NT2/D1 (cell line): Measurements from ENCODE around the gene SDC1.

Experiments
- DNase-seq: peaks from one replicate; pipeline ENCODE4 v3.0.0-alpha.2; 2011; ENCODE audit warnings: low read depth, low spot score
- H3K27me3 ChIP-seq: 2 replicates; pipeline ENCODE4 v1.6.0; 2011; ENCODE audit warnings: mild to moderate bottlenecking; ENCODE audit not compliant: insufficient read length, insufficient read depth
- H3K36me3 ChIP-seq: 2 replicates; pipeline ENCODE4 v1.6.1; 2011; ENCODE audit warnings: mild to moderate bottlenecking, low read length, mixed read lengths; ENCODE audit not compliant: insufficient read depth, insufficient read length
- H3K4me1 ChIP-seq: 2 replicates; pipeline ENCODE4 v1.5.1; 2011; ENCODE audit not compliant: insufficient read depth, insufficient read length
- H3K4me3 ChIP-seq: 2 replicates; pipeline ENCODE4 v1.5.1; 2011; ENCODE audit warnings: low read depth; ENCODE audit not compliant: insufficient read length
- H3K9ac ChIP-seq: 2 replicates; pipeline ENCODE4 v1.6.0; 2011; ENCODE audit warnings: low read depth; ENCODE audit not compliant: insufficient read length
- H3K9me3 ChIP-seq: 2 replicates; pipeline ENCODE4 v1.5.1; 2011; ENCODE audit warnings: mild to moderate bottlenecking, low read length; ENCODE audit not compliant: insufficient read depth
- SUZ12 ChIP-seq: IDR thresholded peaks from 2 replicates; pipeline ENCODE4 v1.6.1; 2011; ENCODE audit not compliant: insufficient read length, insufficient read depth; ENCODE audit errors: extremely low read depth
- YY1 ChIP-seq: IDR thresholded peaks from 2 replicates; pipeline ENCODE4 v1.6.1; 2011; ENCODE audit not compliant: insufficient read length, insufficient read depth
- ZNF274 ChIP-seq: IDR thresholded peaks from 2 replicates; pipeline ENCODE4 v1.6.1; 2011; ENCODE audit warnings: mild to moderate bottlenecking, low read depth, low read length

The SDC1 gene

DNA sequence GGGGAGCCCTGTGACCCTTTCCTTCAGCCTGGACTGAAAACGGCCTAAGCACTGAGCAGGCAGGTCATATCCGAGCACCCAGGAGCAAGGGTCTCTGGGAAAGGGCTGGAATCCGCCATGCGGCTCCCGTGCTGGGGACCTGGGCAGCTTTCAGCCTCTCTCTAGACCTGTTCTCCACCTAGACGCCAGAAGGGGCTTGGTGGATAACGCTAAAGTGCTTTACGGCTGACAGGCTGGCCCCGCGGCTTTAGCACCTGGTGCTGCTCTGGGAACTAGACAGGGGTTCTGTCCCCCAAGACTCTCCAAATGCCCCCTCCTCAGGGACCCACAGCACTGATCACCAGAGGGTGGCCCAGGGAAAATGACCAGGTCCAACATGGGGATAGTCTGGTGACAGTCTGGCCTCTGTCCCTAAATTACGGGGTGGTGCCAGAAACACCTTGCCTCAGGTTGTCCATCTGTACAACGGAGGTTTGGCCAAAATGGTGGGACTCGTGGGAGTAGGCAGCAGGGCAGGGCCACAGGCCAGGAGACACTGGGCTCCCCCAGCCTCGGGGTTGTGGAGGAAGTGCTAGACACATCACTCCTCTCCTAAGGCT, 13.0 kb downstream of the SDC1 start:
- Histone ChIP-seq H3K9ac (no peak overlapping the region), H3K4me3 (no peak overlapping the region), H3K9me3 (no peaks in the 10 kb centered on the region), H3K4me1 (peaks cover 23% of the 10 kb centered on the region), H3K36me3 (peaks cover 8% of the 10 kb centered on the region), H3K27me3 (no peaks in the 10 kb centered on the region)
- no peak for TF ChIP-seq SUZ12
- DNase-seq, result no peak

DNA sequence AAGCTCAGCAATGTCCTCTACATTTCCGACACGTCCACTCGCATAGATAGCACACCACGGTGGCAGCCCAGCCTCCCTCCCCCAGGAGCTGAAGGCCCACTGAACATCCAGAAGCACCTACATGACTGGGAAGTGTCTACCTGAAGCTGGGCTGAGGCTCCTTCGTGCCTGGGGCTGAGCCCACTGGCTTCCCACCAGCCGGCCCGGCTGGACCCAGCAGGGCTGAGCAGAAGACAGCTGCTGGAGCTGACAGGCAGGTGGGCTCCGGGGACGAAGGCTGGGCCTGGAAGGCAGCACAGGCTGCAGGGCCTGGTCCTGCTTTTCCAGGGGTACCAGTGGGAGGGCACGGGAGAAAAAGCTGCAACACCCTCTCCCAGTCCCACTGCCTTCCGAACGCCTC, 13.5 kb downstream of the SDC1 start:
- no peak for DNase-seq
- Histone ChIP-seq H3K9me3 (no peaks in the 10 kb centered on the region), H3K27me3 (no peaks in the 10 kb centered on the region), H3K4me1 (peaks cover 26% of the 10 kb centered on the region), H3K9ac (no peak overlapping the region), H3K4me3 (no peak overlapping the region), H3K36me3 (peaks cover 7% of the 10 kb centered on the region)
- no peak for TF ChIP-seq YY1
- no peak for TF ChIP-seq SUZ12
- TF ChIP-seq ZNF274, result no peak

DNA sequence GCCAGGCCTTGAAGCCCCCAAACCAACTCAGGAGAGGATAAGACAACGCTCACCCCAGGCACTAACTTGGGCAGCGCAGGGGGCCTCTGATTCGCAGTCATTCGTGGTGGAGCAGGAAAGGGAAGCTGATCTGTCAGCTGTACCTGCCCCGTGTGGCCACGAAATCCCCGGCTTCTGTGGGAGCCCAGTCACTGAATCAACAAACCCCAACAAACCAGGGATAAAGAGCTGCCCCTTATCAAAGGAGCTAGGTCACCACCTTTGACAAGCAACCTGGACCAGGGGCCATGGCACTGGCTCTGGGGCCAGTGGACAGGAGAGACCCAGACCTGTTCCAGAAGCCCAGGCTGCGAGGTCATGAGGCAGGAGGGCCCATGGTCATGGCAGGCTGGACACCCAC, 14.5 kb downstream of the SDC1 start:
- no peaks in the 10 kb centered on the region for H3K27me3 ChIP-seq
- H3K9ac ChIP-seq, result no peak overlapping the region
- DNase-seq, result no peak
- TF ChIP-seq SUZ12 (no peak), ZNF274 (no peak), YY1 (no peak)
- peaks cover 10% of the 10 kb centered on the region for H3K36me3 ChIP-seq
- H3K4me3 ChIP-seq, result no peak overlapping the region
- peaks cover 26% of the 10 kb centered on the region for H3K4me1 ChIP-seq
- H3K9me3 ChIP-seq, result no peaks in the 10 kb centered on the region

DNA sequence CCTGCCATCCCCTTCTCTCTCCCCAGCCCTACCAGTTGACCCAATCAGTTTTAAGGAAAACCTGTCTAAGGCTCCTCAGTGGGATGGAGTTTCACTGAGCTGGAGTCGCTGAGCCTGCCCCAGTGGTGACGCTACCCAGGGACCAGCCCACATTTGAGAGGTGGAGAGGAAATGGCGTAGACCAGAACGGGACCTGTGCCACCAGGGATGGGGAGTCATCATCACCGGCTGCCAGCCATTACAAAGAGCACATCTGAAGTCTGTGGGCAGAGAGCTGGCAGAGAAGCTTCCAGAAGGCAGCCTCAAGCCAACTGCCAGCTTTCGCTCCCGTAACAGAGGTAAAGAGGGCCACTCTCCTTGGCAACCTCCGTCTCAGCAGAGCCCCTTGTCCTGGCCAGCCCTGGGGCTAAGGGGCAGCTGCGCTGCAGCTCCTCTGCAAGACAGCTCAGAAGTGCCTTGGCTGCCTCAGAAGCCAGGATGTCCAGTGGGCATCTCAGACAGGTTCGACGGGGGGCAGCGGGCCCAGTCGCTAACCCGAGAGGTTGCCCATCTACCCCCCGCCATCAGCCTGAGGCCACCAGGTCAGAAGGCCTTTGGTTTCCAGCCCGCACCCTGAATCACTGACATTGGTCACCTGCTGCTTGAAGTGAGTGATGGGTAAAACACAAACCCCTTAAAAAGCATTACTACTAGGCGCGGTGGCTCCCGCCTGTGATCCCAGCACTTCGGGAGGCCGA, 15.4 kb downstream of the SDC1 start:
- H3K9me3 ChIP-seq, result no peaks in the 10 kb centered on the region
- no peak overlapping the region for H3K4me3 ChIP-seq
- no peak for DNase-seq
- H3K27me3 ChIP-seq, result no peaks in the 10 kb centered on the region
- no peak overlapping the region for H3K9ac ChIP-seq
- peaks cover 7% of the 10 kb centered on the region for H3K36me3 ChIP-seq
- H3K4me1 ChIP-seq, result peaks cover 26% of the 10 kb centered on the region
- no peak for TF ChIP-seq ZNF274
- no peak for TF ChIP-seq SUZ12
- no peak for TF ChIP-seq YY1

DNA sequence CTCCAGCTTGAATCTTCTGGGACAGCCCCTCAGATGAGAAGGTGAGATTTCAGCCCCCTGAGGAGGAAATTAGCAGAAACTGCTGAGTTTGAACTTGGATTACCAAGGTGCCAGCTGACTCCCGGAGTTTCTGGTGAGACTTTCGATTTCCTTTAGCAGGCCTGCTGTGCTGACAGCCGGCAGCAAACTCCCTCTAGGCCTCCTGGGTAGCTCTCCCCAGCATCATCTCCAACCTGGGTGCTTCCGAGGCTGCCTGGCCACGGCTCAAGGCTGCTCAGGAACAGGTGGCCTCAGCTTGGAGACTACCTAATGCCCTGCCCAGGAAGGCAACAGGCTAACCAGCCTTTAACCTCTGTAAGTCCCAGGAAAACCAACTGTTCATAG, 16.5 kb downstream of the SDC1 start:
- DNase-seq, result no peak
- Histone ChIP-seq H3K27me3 (no peaks in the 10 kb centered on the region), H3K4me3 (no peak overlapping the region), H3K36me3 (peaks cover 14% of the 10 kb centered on the region), H3K4me1 (peaks cover 26% of the 10 kb centered on the region), H3K9me3 (no peaks in the 10 kb centered on the region), H3K9ac (no peak overlapping the region)
- TF ChIP-seq SUZ12, result no peak
- no peak for TF ChIP-seq YY1
- no peak for TF ChIP-seq ZNF274

DNA sequence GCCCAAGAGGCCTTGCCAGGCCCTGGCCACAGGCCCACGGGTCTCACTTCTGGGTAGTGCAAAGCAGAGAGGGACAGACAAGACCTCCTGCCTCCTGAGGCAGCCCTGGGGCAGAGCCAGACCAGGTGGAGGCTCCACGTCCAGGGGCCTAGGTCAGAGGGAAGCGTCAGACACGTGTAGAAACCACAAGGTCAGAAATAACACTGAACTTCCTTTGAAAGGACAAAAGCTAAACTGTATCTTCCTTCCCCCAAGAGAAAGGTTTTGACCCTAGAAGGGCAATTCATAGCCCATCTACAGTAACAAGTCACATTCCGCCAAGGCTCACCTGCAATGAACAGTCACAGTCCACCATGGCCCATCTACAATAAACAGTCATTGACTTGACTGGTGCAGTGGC, 17.9 kb downstream of the SDC1 start:
- no peak for TF ChIP-seq ZNF274
- no peak for TF ChIP-seq SUZ12
- TF ChIP-seq YY1, result no peak
- Histone ChIP-seq H3K9ac (no peak overlapping the region), H3K4me1 (peaks cover 17% of the 10 kb centered on the region), H3K4me3 (no peak overlapping the region), H3K36me3 (peaks cover 28% of the 10 kb centered on the region), H3K27me3 (no peaks in the 10 kb centered on the region), H3K9me3 (peaks cover 9% of the 10 kb centered on the region; the same call in 1 of the 2 replicates)
- no peak for DNase-seq

DNA sequence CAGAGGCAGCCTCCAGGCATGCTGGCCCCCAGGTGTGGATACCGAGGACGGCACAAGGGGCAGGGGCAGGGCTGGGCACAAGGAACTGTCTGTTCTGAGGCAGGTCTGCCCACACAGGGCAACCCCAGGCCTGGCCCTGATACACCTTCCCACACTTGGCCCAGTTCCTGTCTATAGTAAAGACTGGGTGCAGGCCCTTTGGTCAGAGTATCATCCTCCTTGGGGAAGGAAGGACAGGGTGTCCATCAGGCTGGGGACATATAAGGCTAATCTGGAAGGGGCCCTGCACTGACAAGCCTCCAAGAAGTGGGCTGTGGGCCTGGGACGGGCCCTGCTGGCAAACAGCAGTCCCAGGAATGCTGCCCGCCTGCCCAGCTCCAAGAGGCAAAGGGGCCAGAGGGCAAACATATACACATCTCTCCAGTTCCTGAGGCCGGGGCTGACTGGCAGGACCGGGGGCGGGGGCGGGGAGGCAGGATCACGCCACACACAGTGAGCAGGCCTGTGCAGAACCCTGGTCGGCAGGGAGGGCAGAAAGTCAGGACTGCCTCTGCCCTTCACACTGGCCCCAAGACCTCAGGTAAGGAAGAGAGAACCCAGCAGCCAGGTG, 18.9 kb downstream of the SDC1 start:
- no peak overlapping the region for H3K4me3 ChIP-seq
- peaks cover 12% of the 10 kb centered on the region; the same call in 1 of the 2 replicates for H3K9me3 ChIP-seq
- DNase-seq, result no peak
- TF ChIP-seq ZNF274 (no peak), YY1 (no peak), SUZ12 (no peak)
- no peaks in the 10 kb centered on the region for H3K27me3 ChIP-seq
- no peak overlapping the region for H3K9ac ChIP-seq
- peaks cover 15% of the 10 kb centered on the region for H3K4me1 ChIP-seq
- peaks cover 35% of the 10 kb centered on the region for H3K36me3 ChIP-seq

DNA sequence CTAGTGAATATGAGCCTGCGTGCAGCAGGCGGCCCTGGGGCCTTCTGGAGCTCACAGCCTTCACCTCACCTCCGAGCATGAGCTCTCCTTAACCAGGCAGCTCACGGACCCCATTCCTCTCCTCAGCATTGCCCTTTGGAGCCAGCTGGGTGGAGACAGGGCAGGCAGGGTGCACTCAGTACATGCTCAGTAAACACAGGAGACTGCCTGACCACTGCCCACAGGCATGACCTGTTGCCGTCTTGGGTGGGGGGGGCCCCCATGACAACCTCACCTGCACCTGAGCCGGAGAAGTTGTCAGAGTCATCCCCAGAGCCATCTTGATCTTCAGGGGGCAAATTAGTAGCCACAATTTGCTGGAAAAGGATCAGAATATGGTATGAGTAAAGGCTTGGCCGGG, 19.9 kb downstream of the SDC1 start:
- TF ChIP-seq YY1, result no peak
- TF ChIP-seq SUZ12, result no peak
- TF ChIP-seq ZNF274, result no peak
- H3K4me1 ChIP-seq, result peaks cover 15% of the 10 kb centered on the region
- no peak overlapping the region for H3K9ac ChIP-seq
- H3K9me3 ChIP-seq, result peaks cover 12% of the 10 kb centered on the region; the same call in 1 of the 2 replicates
- H3K4me3 ChIP-seq, result no peak overlapping the region
- DNase-seq, result no peak
- H3K36me3 ChIP-seq, result peaks cover 40% of the 10 kb centered on the region
- no peaks in the 10 kb centered on the region for H3K27me3 ChIP-seq
